ENCODE results near the gene APBB2.

DNA sequence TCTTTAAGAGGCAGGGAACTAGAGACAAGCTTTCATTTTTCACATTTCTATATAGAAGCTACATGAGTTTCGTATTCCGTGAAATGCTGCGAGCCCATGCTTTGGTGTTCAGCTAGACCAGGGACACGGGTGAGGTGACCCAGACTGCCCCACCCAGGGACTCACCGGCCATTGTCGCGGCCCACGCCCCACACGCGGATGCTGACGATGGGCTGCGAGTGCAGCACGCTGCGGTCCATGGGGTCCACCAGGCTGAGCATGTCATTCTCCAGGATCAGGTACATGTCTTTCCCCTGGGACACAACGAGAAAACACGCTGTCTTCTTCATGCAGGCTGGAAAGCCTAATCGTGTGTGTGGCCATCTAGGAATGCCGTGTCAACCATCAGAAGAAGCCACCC is 324.1 kb downstream of the APBB2 start:
- TF ChIP-seq POLR2A (IDR thresholded peaks at IDR 0.05; ENCODE audit: low read depth, low read length), result no peak
- TF ChIP-seq, protein P1, sequence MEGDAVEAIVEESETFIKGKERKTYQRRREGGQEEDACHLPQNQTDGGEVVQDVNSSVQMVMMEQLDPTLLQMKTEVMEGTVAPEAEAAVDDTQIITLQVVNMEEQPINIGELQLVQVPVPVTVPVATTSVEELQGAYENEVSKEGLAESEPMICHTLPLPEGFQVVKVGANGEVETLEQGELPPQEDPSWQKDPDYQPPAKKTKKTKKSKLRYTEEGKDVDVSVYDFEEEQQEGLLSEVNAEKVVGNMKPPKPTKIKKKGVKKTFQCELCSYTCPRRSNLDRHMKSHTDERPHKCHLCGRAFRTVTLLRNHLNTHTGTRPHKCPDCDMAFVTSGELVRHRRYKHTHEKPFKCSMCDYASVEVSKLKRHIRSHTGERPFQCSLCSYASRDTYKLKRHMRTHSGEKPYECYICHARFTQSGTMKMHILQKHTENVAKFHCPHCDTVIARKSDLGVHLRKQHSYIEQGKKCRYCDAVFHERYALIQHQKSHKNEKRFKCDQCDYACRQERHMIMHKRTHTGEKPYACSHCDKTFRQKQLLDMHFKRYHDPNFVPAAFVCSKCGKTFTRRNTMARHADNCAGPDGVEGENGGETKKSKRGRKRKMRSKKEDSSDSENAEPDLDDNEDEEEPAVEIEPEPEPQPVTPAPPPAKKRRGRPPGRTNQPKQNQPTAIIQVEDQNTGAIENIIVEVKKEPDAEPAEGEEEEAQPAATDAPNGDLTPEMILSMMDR (conservative IDR thresholded peaks at IDR 0.05; ENCODE audit: low read depth, low read length), result no peak
- TF ChIP-seq, protein P2, sequence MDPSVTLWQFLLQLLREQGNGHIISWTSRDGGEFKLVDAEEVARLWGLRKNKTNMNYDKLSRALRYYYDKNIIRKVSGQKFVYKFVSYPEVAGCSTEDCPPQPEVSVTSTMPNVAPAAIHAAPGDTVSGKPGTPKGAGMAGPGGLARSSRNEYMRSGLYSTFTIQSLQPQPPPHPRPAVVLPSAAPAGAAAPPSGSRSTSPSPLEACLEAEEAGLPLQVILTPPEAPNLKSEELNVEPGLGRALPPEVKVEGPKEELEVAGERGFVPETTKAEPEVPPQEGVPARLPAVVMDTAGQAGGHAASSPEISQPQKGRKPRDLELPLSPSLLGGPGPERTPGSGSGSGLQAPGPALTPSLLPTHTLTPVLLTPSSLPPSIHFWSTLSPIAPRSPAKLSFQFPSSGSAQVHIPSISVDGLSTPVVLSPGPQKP (IDR thresholded peaks at IDR 0.05; ENCODE audit: borderline replicate concordance, low read depth, low read length), result no peak
- no peak for TF ChIP-seq SMC3 (IDR thresholded peaks at IDR 0.05; ENCODE audit: low read depth, low read length)
- no peak for TF ChIP-seq MAFK (IDR thresholded peaks at IDR 0.05; ENCODE audit: low read depth, low read length)
- no peak for TF ChIP-seq FOS (IDR thresholded peaks at IDR 0.05; ENCODE audit: low read depth, low read length)
- TF ChIP-seq BHLHE40 (IDR thresholded peaks at IDR 0.05; ENCODE audit: low read depth, low read length), result no peak

All from IMR-90 (cell line).